Measurements from ENCODE around the gene INSC. TPM values are rescaled to one million over a fixed set of nuclear protein-coding genes. Genes with fewer than 3 reads are reported as not detected.

INSC gene
- total RNA-seq, 1 experiment from 2014 or later: not detected

- H3K27me3 ChIP-seq (ENCODE audit: low read length): no peaks in the 10 kb centered on the region
- no peak overlapping the region for H2AFZ ChIP-seq (ENCODE audit: low read length)
- no peak for TF ChIP-seq CTCF (conservative IDR thresholded peaks at IDR 0.05; ENCODE audit: low read depth, low read length)
- no peak for TF ChIP-seq EZH2 (IDR thresholded peaks at IDR 0.05; ENCODE audit: low read length, unreplicated experiment)
- TF ChIP-seq EZH2phosphoT487 (IDR thresholded peaks at IDR 0.05; ENCODE audit: borderline replicate concordance, low read length): no peak
- ChIA-PET CTCF (no interaction called here), POLR2A (ENCODE audit: unreplicated experiment) (no interaction called here)
- no peaks in the 10 kb centered on the region for H3K36me3 ChIP-seq (ENCODE audit: low read depth, low read length)
- H3K27ac ChIP-seq (ENCODE audit: low read length): no peak overlapping the region
- no peak overlapping the region for H3K9ac ChIP-seq (ENCODE audit: low read length)
- H3K4me1 ChIP-seq (ENCODE audit: insufficient read depth, low read length): no peaks in the 10 kb centered on the region
- no peak overlapping the region for H3K4me3 ChIP-seq (ENCODE audit: low read length)
- no peaks in the 10 kb centered on the region for H3K9me3 ChIP-seq (ENCODE audit: low read length)
- intact Hi-C loops (cut with micrococcal nuclease): no loop called here
- no peak overlapping the region for H3K4me2 ChIP-seq (ENCODE audit: low read length)
- no peak for ATAC-seq
- no peaks in the 10 kb centered on the region for H3K9me2 ChIP-seq (replicated peaks; ENCODE audit: low read length)
- no peak for DNase-seq
- H3K79me2 ChIP-seq (ENCODE audit: low read length): no peaks in the 10 kb centered on the region
- no peaks in the 10 kb centered on the region for H4K20me1 ChIP-seq (ENCODE audit: low read length)
- no peaks in the 10 kb centered on the region for H3F3A ChIP-seq (ENCODE audit: low read length, unreplicated experiment)
- no TSS peak for BruUV-seq (replicated peaks)
Measured at GRCh38 chr11:15091625-15092024, 23.1 kb upstream of the INSC start.

DNA sequence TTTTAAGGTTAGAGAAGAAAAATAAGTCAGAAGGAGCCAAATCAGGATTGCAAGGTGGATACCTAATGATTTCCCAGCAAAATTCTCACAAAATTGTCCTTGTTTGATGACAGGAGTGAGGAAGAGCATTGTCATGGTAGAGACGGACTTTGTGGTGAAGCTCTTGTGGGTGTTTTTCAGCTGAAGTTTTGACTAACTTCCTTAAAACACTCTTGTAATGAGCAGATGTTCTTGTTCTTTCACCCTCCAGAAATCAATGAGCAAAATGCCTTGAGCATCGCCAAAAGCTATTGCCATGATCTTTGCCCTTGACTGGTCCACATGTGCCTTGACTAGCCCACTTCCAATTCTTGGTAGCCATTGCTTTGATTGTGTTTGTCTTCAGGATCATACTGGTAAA, 21.3 kb upstream of the INSC start:
- no peak for DNase-seq
- no peaks in the 10 kb centered on the region for H3K27me3 ChIP-seq (ENCODE audit: low read length)
- H3K9me3 ChIP-seq (ENCODE audit: low read length): no peaks in the 10 kb centered on the region
- H3K4me2 ChIP-seq (ENCODE audit: low read length): no peak overlapping the region
- H3K36me3 ChIP-seq (ENCODE audit: low read depth, low read length): no peaks in the 10 kb centered on the region
- H2AFZ ChIP-seq (ENCODE audit: low read length): no peak overlapping the region
- H3K4me1 ChIP-seq (ENCODE audit: insufficient read depth, low read length): no peaks in the 10 kb centered on the region
- ATAC-seq: no peak
- no peak overlapping the region for H3K9ac ChIP-seq (ENCODE audit: low read length)
- TF ChIP-seq EZH2phosphoT487 (IDR thresholded peaks at IDR 0.05; ENCODE audit: borderline replicate concordance, low read length): no peak
- no peak for TF ChIP-seq EZH2 (IDR thresholded peaks at IDR 0.05; ENCODE audit: low read length, unreplicated experiment)
- TF ChIP-seq CTCF (conservative IDR thresholded peaks at IDR 0.05; ENCODE audit: low read depth, low read length): no peak
- H4K20me1 ChIP-seq (ENCODE audit: low read length): no peaks in the 10 kb centered on the region
- no peak overlapping the region for H3K4me3 ChIP-seq (ENCODE audit: low read length)
- H3F3A ChIP-seq (ENCODE audit: low read length, unreplicated experiment): no peaks in the 10 kb centered on the region
- no TSS peak for BruUV-seq (replicated peaks)
- CTCF ChIA-PET: no interaction called here
- POLR2A ChIA-PET (ENCODE audit: unreplicated experiment): no interaction called here
- H3K27ac ChIP-seq (ENCODE audit: low read length): no peak overlapping the region
- intact Hi-C loops (cut with micrococcal nuclease): no loop called here
- no peaks in the 10 kb centered on the region for H3K9me2 ChIP-seq (replicated peaks; ENCODE audit: low read length)
- H3K79me2 ChIP-seq (ENCODE audit: low read length): no peaks in the 10 kb centered on the region

DNA sequence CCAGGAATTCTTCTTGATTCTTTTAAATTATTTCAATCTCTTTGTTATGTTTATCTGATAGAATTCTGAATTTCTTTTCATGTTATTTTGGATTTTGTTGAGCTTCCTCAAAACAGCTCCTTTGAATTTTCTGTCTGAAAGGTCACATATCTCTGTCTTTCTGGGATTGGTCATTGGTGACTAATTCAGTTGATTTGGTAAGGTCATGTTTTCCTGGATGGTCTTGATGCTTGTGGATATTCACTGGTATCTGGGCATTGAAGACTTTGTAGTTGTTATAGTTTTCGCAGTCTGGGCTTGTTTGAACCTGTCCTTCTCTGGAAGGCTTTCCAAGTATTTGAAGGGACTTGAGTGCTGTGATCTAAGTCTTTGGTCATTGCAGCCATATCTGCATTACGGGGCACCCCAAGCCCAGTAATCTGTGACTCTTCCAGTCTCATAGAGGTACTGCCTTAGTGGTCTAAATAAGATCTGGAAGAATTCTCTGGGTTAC, 18.9 kb upstream of the INSC start:
- H3K4me1 ChIP-seq (ENCODE audit: insufficient read depth, low read length): no peaks in the 10 kb centered on the region
- H3K9me2 ChIP-seq (replicated peaks; ENCODE audit: low read length): no peaks in the 10 kb centered on the region
- BruUV-seq (replicated peaks): no TSS peak
- no peaks in the 10 kb centered on the region for H3K27me3 ChIP-seq (ENCODE audit: low read length)
- TF ChIP-seq CTCF (conservative IDR thresholded peaks at IDR 0.05; ENCODE audit: low read depth, low read length): no peak
- no peak for TF ChIP-seq EZH2phosphoT487 (IDR thresholded peaks at IDR 0.05; ENCODE audit: borderline replicate concordance, low read length)
- no peak for TF ChIP-seq EZH2 (IDR thresholded peaks at IDR 0.05; ENCODE audit: low read length, unreplicated experiment)
- H3K9ac ChIP-seq (ENCODE audit: low read length): no peak overlapping the region
- DNase-seq (no peak), ATAC-seq (no peak)
- H3K36me3 ChIP-seq (ENCODE audit: low read depth, low read length): no peaks in the 10 kb centered on the region
- H3K9me3 ChIP-seq (ENCODE audit: low read length): no peaks in the 10 kb centered on the region
- ChIA-PET POLR2A (ENCODE audit: unreplicated experiment) (no interaction called here), CTCF (no interaction called here)
- intact Hi-C loops (cut with micrococcal nuclease): no loop called here
- no peak overlapping the region for H3K4me3 ChIP-seq (ENCODE audit: low read length)
- H3F3A ChIP-seq (ENCODE audit: low read length, unreplicated experiment): no peaks in the 10 kb centered on the region
- no peaks in the 10 kb centered on the region for H3K79me2 ChIP-seq (ENCODE audit: low read length)
- no peak overlapping the region for H3K27ac ChIP-seq (ENCODE audit: low read length)
- no peak overlapping the region for H2AFZ ChIP-seq (ENCODE audit: low read length)
- H4K20me1 ChIP-seq (ENCODE audit: low read length): no peaks in the 10 kb centered on the region
- H3K4me2 ChIP-seq (ENCODE audit: low read length): no peak overlapping the region
